GM21619 (cell line): ENCODE measurements around the gene CACNA2D1.

Experiments used
- ATAC-seq: cut with Tn5 transposase; IDR thresholded peaks from one replicate; pipeline ENCODE4 v1.9.1; 2021; ENCODE audit not compliant: unreplicated experiment

Gene CACNA2D1

DNA sequence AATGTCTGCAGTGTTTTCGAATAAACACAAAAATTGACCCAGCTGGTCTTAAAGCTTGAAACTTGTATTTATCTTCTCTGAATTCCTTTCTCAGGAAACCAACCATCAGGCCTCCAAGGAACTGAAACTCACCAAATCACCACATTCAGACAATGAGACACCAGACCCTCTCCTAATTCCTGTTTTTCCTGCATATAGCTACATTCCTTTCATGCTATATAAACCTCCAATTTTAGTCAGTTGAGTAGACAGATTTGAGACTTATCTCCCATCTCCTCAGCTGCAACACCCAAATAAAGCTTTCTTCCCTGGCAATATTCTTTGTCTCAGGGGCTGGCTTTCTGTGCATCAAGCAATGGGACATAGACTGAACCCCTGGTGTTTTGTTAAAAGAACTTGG lies 317.0 kb downstream of the CACNA2D1 start:
- no peak for ATAC-seq

DNA sequence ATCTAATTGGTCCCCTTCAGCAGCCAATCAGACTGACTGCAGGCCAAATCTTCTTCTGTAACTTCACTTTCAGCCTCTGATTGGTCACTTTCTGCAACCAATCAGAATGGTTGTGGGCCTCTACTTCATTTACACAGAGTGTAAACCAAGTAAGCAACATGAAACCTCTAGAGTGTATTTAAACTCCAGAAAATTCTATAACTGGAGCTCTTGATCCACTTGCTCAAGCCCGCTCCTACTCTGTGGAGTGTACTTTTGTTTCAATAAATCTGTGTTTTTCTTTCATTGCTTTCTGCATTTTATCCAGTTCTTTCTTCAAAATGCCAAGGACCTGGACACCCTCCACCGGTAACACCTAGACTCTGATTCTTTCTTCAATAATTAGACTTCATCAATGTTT lies 319.1 kb downstream of the CACNA2D1 start:
- ATAC-seq = no peak

DNA sequence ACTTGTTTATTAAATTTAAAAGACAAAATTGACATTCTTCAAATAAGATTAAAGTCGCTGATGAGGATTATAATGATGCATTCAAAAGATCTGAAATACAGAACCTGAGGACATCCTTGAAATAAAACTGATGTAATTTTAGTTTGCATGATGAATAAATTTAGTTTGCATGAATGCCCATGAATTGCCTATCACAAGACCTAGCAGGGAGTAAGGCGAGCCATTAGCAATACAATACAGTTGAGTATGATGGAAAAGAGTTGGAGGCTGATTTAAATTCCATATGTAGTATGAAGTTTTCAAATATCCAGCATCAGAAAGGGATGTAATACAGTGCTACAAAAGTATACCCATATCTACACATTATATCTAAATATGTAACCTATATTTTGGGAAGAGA lies 321.3 kb downstream of the CACNA2D1 start:
- ATAC-seq = no peak

DNA sequence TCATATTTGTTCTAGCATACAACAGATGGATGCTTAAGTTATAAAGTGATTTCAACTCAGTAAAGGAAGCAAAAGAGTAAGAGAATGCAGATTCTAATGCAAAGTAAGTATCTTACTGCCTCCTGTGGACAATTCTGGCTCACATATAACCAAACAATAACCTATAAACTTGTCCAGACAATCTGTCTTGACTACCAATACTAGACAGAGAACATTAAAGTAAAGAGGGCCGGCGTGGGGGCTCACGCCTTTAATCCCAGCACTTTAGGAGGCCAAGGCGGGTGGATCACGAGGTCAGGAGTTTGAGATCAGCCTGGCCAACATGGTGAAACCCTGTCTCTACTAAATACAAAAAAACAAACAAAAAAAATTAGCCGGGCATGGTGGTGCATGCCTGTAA lies 329.3 kb downstream of the CACNA2D1 start:
- ATAC-seq = no peak

DNA sequence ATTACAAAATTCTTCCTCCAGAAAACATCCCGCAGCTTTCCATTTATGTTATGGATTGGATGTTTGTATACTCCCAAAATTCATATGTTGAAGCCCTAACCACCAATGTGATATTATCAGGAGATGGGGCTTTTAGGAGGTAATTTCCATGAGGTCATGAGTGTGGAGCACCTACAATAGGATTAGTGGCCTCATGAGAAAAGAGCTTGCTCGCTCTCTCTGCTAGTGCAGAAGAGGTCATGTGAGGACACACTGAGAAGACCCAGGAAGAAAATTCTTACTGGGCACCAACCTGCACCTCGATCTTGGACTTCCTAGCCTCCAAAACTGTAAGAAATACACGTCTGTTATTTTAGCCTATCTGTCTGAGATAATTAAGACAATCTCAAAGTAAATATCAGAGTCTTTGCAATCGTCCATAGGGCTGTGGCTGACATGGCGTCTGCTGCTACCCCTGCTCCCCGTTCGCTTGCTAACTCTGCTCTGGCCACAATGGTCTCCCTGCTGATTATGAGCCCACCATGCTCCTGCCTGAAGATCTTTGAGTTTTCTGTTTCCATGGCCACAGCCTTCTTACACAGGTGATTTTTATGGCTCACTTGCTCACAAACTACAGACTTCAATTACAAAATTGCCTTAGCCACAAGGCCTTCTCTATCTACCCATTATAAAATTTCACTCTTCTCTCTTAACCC lies 333.3 kb downstream of the CACNA2D1 start:
- no peak for ATAC-seq

DNA sequence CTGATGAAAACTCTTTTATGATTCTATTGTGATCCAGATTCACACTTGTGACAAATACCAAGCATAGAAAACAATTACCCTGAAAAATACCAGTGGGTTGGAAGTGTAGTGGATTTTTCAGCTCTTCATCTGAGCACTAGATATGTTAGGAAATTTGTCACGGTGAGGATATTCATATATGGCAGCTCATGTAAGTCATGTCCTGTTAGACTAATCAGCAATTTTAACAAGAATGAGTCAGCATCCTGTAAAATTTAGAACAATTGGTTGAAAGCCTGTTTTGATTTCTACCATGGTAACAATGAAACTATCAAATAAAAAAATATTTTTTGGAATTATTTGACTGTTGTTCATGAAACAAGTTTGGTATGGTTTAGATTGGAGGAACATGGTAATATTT lies 334.3 kb downstream of the CACNA2D1 start:
- no peak for ATAC-seq

DNA sequence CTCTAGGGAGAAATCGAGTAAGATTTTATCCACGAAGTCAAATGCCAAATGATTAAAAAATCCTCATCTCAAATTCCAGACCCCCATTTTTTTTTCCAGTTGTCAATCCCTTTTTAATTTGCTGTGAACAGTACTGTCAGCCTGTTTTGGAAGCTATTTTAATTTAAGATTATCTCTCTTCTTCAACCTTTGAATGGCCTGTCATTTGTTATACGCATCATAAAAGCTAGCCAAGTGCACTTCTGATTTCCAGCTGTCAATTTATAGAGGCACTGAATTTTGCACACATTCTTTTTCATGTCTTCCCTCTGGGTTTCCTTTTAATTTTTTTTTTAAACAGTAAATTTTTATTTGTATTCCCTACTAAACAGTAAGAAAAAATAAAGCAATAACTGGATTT lies 337.4 kb downstream of the CACNA2D1 start:
- ATAC-seq = no peak

DNA sequence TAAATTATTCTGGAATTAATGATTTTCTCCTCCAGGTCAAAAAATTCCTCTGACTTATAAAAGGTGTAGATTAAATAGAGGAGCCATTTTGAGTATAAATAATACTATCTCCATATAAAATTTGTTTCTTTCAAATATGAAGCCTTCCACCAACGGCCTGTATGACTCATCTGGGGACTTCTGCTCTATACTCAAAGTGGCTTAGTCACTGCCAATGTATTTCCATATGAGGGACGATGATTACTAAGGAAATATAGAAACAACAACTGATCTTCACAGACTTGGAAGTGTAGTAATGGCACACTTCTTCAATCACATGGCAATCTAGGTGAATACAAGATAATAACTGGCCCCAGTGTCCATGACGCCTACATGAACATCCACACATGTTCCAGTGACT lies 338.1 kb downstream of the CACNA2D1 start:
- no peak for ATAC-seq

DNA sequence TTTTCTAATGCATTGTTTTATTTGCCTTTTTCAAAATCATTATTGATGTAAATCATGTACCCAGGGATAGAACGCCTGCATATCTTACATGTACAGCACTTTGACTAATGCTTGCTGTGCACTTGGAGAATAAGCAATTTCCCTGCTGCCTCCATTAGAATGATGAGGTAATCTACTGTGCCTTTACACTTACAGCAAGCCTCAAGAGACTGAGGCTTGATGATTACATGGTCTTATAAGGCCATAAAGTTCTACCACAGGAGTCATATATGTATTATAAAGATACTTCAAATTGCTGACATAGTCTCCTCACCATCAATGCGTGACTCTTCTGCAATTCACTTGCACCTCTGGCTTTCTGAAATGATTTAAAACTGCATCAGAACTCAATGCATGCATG lies 345.2 kb downstream of the CACNA2D1 start:
- ATAC-seq = no peak

DNA sequence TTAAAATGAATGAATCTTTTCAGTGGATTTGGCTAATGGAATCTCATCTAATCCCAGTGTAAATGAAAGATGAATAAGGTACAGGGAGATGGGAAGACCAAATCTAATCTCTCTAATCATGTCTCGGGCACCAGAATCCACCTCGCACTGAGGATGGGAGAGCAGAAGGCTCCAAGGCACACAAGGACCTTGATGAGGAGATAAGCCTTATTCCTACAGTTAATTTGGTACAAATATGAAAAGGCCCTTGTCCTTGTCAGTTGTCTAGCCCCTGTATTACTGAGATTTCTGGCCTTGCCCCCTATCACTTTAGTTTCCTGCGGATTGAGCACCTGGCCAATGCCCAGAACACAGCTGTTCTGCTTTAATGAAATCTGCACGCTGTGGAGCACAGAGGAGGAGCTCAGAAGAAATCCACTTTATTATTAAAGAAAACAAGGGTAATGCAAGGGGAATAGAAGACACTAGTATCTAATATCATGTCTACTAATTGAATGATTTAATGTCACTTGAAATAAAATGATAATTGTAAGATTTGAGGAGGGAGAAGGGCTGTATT lies 352.4 kb downstream of the CACNA2D1 start:
- no peak for ATAC-seq

DNA sequence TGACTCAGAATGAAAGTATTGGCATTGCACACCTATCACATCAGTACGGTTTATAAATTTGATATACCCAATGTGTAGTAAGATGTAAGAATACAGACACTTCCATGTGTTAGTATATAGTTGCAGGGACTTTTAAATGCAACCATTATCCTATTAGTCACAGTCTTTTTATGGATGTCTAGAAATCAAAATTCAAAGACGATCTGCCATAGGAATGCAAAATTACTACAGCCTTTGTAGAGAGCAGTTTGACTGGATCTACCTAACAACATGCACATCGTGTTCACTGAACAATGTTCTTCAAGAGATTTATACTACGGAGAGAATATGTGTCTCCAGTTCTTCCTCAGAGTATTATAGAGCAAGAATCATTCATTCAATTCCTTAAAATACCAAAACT lies 356.5 kb downstream of the CACNA2D1 start:
- ATAC-seq = no peak

DNA sequence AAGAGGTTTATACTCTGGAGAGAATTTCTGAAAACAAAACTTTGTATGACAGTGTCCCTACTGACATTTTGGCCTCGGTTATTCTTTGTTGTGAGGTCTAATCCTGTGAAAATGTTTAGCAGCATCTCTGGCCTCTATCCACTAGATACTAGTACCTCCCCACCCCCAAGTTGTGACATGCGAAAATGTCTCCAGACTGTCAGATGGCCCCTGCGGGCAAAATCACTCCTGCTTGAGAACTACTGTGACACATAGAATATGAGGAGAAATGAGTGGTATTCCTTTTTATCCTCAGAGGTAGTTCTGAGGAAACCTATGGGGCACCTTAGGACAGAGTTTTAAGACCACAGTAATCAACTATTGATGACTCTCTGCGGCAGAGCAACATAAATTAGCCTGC lies 358.5 kb downstream of the CACNA2D1 start:
- no peak for ATAC-seq

DNA sequence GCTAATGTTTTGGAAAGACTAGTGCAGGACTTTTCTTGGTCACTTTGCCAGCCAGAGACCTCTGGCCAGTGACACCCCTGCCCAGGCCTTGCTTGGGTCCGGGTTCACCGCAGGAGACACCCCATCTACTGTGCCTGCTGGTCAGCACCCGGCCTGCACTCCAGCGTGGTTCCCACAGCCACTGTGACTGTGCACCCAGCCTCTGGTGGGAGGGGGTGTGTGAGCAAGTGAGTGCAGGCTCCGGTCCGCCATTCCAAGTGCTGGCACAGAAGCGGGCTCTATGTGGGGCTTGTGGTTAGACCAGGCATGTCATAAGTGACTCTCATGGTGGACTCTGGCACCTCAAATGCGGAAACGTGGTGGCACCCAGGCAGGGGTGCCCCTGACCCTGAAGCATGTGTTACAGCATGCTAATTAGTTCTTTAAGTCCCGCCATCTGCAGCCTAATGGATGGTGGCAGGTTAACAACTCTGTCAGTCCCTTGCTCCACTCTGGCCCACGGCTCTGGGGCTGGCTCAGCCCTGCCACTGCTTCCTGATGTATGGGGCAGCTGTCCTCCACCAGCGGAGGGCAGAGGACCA lies 361.8 kb downstream of the CACNA2D1 start:
- no peak for ATAC-seq

DNA sequence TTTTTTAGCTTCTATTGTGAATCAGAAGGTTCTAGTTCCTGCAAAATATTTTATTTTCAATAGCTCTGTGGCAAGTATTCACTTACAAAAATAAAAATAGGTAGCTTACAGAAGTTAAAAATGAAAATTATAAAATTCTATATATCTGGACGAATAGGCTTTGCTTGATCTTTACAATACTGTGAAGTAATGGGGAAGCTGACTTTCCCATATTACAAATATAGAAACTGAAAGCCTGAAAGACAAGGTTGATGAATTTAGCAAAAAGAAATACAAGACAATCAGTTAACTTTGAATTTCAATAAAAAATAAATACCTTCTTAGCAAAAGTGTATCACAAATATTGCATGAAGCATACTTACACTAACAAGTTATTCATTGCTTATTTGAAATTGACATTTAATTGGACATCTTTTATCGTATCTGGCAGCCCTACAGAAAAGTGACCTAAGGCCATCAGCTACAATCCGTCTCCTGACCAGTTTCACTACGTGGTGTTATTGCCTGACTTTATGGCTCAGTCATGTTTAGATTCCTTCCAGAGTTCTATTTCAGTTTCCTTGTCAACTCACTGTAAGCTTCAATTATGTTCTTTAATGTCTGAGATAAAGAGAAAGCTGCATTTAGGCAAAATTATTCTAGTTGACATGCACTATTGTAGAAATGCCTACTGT lies 363.2 kb downstream of the CACNA2D1 start:
- ATAC-seq = peak; percentile 42

DNA sequence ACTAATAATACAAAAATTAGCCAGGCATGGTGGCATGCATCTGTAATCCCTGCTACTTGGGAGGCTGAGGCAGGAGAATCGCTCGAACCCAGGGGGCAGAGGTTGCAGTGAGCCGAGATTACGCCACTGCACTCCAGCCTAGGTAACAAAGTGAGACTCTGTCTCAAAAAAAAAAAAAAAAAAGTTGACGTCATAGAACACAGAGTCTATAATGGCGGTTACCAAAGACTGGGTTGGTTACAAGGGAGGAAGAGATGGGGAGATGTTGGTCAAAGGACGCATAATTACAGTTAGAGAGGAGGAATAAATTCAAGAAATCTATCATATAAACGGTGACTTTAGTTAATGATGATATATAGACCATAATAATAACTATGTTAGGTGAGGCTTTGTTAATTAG lies 364.1 kb downstream of the CACNA2D1 start:
- ATAC-seq = no peak

DNA sequence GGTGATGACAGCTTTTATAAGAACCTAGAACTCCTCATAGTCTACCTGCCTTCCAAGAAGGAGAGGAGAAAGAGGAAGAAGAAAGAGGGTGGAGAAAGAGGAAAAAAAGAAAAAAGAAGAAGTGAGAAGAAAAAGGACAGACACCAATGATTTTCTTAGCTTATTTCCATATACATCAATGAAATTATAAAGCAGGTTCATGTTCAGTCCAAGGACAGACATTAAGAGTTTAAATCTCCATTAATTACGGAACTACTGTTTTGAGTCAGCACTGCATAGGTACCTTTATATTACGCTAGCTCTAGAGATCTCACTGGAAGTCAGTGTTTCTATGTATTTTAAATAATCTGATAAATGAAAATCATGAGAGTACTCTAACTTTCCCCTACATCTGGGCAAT lies 364.8 kb downstream of the CACNA2D1 start:
- ATAC-seq = no peak

DNA sequence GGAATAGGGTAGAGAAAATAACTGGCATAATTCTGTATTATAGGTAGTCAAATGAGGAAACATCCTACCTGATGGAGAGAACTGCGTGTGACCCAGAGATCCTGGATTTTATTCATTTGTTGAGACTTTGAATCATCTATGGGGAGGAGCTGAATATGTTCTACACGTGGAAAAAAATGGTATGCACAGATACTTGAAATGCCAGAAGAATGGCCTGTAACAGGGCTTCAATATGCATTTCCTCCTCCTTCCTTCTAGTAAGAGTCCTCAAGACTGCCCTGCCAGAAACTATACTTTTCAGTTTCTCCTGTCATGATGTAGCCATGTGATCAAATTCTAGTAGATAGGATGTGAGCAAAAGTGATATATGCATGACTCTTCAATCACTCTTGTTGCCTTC lies 372.1 kb downstream of the CACNA2D1 start:
- no peak for ATAC-seq

DNA sequence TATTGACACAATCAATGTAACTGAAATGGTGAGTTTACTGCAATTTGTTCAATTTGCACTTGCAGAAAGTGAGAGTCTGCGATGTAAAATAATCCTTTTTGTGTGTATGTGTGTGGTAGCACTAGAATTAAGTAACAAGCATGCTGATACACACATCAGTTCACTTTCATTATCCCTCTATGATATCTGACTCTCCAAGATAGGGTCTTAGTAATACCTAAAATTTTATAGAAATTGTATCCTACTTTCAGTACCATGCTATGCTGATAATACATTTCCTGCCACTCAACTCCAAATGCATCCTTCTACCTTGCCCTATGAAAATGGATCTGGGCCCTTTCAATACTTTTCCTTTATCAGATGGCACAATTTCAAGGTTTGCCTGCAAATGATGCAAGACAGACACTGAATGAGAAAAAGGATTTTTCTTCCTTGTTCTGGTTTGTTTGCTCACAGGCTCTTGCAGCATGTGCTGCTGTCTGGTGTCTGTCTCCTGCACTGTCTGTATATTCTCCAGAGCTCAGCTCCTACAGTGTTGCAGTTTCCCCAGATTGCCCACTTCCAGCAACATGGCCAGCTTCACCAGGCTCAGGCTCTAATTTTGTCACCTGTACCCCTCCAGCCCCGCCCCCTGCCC lies 375.8 kb downstream of the CACNA2D1 start:
- no peak for ATAC-seq

DNA sequence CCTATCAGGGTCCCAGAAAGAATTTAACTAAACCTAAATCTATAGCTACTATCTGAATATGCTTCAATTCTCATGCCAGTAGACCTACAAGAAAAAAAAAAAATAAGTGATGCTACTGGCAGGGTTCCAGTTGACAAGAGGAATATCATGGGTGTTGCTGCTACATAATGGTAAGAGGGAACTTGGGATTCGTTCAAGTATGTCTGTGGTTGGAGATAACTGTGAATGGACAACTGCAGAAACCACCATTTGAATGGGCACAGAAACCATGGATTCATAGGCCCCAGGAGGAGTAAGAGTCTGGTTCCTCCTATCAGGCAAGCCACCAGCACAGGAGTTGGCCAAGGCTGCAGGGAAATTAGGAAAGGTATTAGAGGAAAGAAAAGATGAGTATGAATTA lies 386.1 kb downstream of the CACNA2D1 start:
- no peak for ATAC-seq

DNA sequence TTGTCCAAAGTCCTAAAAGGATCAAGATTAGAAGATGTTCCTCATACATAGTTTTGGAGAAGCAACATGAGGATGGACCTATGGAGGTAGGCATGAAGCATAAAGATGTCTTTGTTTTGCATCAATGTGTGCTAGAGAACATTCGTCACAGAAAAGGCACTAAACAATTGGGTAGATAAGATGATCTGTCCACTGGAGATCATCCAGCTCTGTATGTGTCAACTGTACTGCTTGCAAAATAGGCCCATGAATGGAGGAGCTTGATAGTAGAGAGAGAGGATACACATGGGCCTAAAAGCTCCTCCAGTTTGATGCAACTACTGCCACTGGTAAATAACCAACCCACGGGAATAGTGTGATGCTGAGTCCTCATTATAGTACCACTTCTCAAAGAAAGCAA lies 387.3 kb downstream of the CACNA2D1 start:
- ATAC-seq = no peak

DNA sequence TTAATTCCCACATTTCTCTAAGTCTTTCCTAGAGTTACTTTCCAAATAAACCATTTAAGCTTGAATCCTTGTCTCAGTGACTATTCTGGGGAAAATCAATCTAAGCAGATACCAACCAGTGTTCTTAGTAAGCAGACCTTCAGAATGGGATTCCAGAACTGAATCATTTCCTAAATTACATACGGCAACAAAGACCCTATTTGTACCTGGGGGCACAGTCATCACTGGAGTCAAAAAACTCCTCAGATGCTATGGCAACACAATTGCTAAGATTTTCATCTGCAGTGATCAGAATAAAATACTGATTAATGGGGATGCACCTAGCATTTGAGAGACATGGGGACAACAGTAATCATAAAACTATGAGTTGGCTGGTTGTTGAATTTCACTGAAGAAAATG lies 389.0 kb downstream of the CACNA2D1 start:
- no peak for ATAC-seq
